Tibial artery (tissue), 4 donors: ENCODE measurements around the gene ULK3.

Experiments used
- DNase-seq, 2 donors: peaks; one replicate each; pipeline ENCODE4 v3.0.0-alpha.2; 2019
- H3K27ac ChIP-seq, 2 donors: fragments of 200-600 bp; sonication (generic) in 1 of 2; 1 replicate in 1 of 2; 2 replicates in 1 of 2; pipeline ENCODE4 v1.5.1; 2018 to 2019; ENCODE audit warnings: mild to moderate bottlenecking in 1 of 2
- H3K27me3 ChIP-seq, 2 donors: fragments of 200-600 bp; sonication (generic) in 1 of 2; one replicate each; pipeline versions ENCODE4 v1.5.1 to v1.6.0; 2016 to 2019
- H3K36me3 ChIP-seq, 3 donors: fragments of 200-600 bp; sonication (generic) in 2 of 3; one replicate each; pipeline ENCODE4 v1.5.1; 2016 to 2019; ENCODE audit warnings: mild to moderate bottlenecking in 2 of 3
- H3K4me1 ChIP-seq, 4 donors: fragments of 200-600 bp; sonication (generic) in 2 of 4; 1 replicate in 3 of 4; 2 replicates in 1 of 4; pipeline ENCODE4 v1.5.1; 2016 to 2019
- H3K4me3 ChIP-seq, 2 donors: fragments of 200-600 bp; sonication (generic) in 1 of 2; 1 replicate in 1 of 2; 2 replicates in 1 of 2; pipeline ENCODE4 v1.5.1; 2018 to 2019; ENCODE audit warnings: mild to moderate bottlenecking in 2 of 2
- H3K9me3 ChIP-seq, 3 donors: fragments of 200-600 bp; sonication (generic) in 1 of 3; one replicate each; pipeline ENCODE4 v1.5.1; 2016 to 2019
- intact Hi-C: fragments of 100-400 bp; cut with DNase I; formaldehyde crosslinking; loops from one replicate; pipeline ENCODE4 v1.15.0; 2023; ENCODE audit warnings: low total_unique reads
- TF ChIP-seq, protein P1 (sequence below), 2 experiments: fragments of 200-600 bp in 1 of 2; fragments of 450-650 bp in 1 of 2; IDR thresholded peaks; one replicate each; pipeline ENCODE4 v1.5.1; 2017 to 2019; ENCODE audit warnings: antibody characterized with exemption in 2 of 2, mild to moderate bottlenecking in 1 of 2, moderate library complexity in 1 of 2

The ULK3 gene

DNA sequence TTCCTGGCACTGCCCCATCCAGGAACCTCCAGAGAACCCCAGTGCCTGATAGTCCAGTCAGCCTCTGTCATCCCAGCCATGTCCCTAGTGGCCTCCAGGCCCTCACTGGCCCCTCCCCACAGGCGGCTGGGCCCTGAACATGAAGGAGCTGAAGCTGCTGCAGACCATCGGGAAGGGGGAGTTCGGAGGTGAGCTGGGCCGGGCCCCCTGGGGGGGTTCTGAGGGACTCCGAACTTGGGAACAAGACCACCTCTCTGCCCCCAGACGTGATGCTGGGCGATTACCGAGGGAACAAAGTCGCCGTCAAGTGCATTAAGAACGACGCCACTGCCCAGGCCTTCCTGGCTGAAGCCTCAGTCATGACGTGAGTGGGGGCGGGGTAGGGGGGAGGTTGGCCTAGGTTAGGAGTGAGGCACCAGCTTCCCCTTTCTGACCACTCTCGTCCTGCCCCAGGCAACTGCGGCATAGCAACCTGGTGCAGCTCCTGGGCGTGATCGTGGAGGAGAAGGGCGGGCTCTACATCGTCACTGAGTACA, 42.3 kb downstream of the ULK3 start:
- Histone ChIP-seq H3K9me3 (no peaks in the 10 kb centered on the region), H3K27ac (no peak overlapping the region), H3K4me1 (peaks cover 0 to 15% (median 0%) of the 10 kb centered on the region in 4 donors), H3K27me3 (no peaks in the 10 kb centered on the region), H3K36me3 (peaks cover 15 to 56% (median 43%) of the 10 kb centered on the region in 3 donors), H3K4me3 (no peak overlapping the region)
- no peak for DNase-seq
- TF ChIP-seq, protein P1, sequence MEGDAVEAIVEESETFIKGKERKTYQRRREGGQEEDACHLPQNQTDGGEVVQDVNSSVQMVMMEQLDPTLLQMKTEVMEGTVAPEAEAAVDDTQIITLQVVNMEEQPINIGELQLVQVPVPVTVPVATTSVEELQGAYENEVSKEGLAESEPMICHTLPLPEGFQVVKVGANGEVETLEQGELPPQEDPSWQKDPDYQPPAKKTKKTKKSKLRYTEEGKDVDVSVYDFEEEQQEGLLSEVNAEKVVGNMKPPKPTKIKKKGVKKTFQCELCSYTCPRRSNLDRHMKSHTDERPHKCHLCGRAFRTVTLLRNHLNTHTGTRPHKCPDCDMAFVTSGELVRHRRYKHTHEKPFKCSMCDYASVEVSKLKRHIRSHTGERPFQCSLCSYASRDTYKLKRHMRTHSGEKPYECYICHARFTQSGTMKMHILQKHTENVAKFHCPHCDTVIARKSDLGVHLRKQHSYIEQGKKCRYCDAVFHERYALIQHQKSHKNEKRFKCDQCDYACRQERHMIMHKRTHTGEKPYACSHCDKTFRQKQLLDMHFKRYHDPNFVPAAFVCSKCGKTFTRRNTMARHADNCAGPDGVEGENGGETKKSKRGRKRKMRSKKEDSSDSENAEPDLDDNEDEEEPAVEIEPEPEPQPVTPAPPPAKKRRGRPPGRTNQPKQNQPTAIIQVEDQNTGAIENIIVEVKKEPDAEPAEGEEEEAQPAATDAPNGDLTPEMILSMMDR (IDR thresholded peaks at IDR 0.05), result no peak
- intact Hi-C loops, result no loop called here

DNA sequence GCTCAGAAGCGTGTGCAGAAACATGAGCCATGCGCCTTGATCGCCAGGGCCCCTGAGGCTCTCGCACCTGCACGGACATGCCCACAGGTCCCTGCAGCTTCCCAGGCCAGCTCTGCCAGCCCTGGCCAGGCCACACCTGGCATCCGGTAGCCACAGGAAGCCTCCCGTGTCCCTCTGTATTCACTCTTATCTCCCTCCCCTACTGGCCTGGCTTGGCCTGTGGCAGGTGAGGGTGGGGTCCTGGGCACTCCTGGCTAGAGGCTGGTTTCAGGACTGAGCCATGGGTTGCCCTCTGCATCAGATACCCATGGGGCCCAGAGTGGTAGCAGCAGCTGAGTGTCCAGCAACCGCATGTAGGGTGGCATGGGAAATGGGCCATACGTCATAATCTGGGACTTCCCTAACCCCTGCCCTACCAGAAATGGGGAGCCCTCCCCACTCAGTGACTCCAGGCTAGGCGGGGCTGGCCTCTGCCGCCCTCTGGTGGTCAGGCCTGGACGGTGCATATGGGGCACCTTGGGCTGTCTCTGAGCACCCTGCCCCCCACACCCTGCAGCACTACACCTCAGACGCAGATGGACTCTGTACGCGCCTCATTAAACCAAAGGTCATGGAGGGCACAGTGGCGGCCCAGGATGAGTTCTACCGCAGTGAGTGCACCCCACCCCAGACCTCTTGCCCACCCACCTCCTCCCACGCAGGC, 42.9 kb downstream of the ULK3 start:
- TF ChIP-seq, protein P1 (IDR thresholded peaks at IDR 0.05), result peak; percentile 91 to 95
- Histone ChIP-seq H3K27me3 (no peaks in the 10 kb centered on the region), H3K9me3 (no peaks in the 10 kb centered on the region), H3K4me3 (no peak overlapping the region), H3K36me3 (peaks cover 15 to 62% (median 43%) of the 10 kb centered on the region in 3 donors), H3K27ac (no peak overlapping the region), H3K4me1 (peaks cover 0 to 15% (median 0%) of the 10 kb centered on the region in 4 donors)
- DNase-seq, result peak in 1 of 2 donors; percentile 68
- intact Hi-C loops, result no loop called here

GRCh38 chr15:74799255-74799855, 43.6 kb downstream of the ULK3 start:
- Histone ChIP-seq H3K27ac (no peak overlapping the region), H3K4me1 (peaks cover 0 to 15% (median 0%) of the 10 kb centered on the region in 4 donors), H3K27me3 (no peaks in the 10 kb centered on the region), H3K4me3 (no peak overlapping the region), H3K36me3 (peaks cover 15 to 63% (median 43%) of the 10 kb centered on the region in 3 donors), H3K9me3 (no peaks in the 10 kb centered on the region)
- intact Hi-C loops, result no loop called here
- TF ChIP-seq, protein P1 (IDR thresholded peaks at IDR 0.05), result no peak
- no peak for DNase-seq

DNA sequence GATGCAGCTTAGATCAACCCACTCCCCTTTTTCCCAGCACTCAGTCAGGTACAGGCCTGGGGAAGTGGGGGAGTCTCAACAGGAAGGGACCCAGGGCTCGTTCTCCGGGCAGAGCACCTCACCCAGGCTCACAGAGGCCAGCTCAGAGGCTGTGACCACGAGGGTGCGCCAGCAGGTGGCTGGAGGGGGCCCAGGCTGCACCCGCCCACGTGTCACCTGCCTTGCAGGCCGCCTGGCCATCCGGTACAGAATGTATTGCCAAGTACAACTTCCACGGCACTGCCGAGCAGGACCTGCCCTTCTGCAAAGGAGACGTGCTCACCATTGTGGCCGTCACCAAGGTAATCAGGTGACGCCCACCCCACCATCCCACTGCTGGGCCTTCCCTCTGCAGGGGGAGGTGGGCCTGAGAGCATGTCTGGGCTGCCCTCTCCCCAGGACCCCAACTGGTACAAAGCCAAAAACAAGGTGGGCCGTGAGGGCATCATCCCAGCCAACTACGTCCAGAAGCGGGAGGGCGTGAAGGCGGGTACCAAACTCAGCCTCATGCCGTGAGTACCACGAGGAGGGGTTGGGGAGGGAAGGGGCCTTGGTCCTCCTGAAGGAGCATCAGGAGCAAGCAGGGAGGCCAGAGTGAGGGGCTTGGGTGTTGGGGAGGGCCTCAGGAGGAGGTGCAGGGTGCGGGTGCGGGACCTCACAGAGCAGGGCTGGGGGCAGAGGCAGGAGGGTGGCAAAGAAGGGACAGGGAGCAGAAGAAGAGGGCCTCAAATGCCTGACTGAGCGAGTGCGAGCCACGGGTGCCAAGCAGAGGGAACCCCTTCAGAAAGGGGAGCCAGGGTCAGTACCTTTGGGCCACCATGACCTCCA, 44.3 kb downstream of the ULK3 start:
- DNase-seq, result no peak
- Histone ChIP-seq H3K27me3 (no peaks in the 10 kb centered on the region), H3K9me3 (no peaks in the 10 kb centered on the region), H3K27ac (no peak overlapping the region), H3K36me3 (peaks cover 15 to 60% (median 42%) of the 10 kb centered on the region in 3 donors), H3K4me3 (no peak overlapping the region), H3K4me1 (peaks cover 0 to 15% (median 0%) of the 10 kb centered on the region in 4 donors)
- intact Hi-C loops, result no loop called here
- TF ChIP-seq, protein P1 (IDR thresholded peaks at IDR 0.05), result no peak

DNA sequence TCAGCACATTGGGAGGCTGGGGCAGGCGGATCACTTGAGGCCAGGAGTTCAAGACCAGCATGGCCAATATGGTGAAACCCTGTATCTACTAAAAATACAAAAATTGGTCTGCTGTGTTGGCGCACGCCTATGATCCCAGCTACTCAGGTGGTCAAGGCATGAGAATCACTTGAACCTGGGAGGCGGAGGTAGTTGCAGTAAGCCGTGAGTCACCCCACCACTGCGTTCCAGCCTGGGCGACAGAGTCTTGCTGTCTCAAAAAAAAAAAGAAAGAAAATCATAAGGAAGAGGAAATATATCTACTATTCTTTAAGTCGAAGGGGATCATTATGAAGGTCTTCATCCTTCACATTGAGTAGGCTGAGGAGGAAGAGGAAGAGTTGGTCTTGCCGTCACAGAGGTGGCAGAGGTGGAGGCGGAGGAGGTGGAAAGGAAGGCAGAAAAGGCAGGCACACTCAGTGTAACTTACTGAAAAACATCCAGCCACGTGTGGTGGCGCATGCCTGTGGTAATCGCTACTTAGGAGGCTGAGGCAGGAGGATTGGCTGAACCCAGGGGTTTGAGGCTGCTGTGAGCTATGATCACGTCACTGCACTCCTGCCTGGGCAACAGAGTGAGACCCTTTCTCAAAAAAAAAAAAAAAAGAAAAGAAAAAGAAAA, 46.9 kb downstream of the ULK3 start:
- peaks cover 0 to 25% (median 9%) of the 10 kb centered on the region in 4 donors for H3K4me1 ChIP-seq
- peaks cover 3 to 35% (median 25%) of the 10 kb centered on the region in 3 donors for H3K36me3 ChIP-seq
- no peaks in the 10 kb centered on the region for H3K9me3 ChIP-seq
- intact Hi-C loops, result no loop called here
- no peak for DNase-seq
- H3K27me3 ChIP-seq, result no peaks in the 10 kb centered on the region
- TF ChIP-seq, protein P1 (IDR thresholded peaks at IDR 0.05), result no peak
- H3K4me3 ChIP-seq, result no peak overlapping the region
- no peak overlapping the region for H3K27ac ChIP-seq
